Right lobe of liver (tissue), 6 donors: ENCODE measurements around the gene SH2D1B. TPM values are rescaled to one million over a fixed set of nuclear protein-coding genes. Genes with fewer than 3 reads are reported as not detected.

Experiments
- ATAC-seq, 4 donors: fragments of 200-7000 bp; cut with Tn5 transposase; one replicate each; pipeline ENCODE4 v1.9.1; 2020; ENCODE audit warnings: mild to moderate bottlenecking in 4 of 4, moderate library complexity in 4 of 4
- DNase-seq, 3 donors: peaks; one replicate each; pipeline ENCODE4 v3.0.0-alpha.2; 2020
- H3K27ac ChIP-seq, 3 donors: fragments of 200-600 bp; one replicate each; pipeline ENCODE4 v1.8.0; 2022
- H3K27me3 ChIP-seq, 2 donors: fragments of 200-600 bp; one replicate each; pipeline ENCODE4 v1.8.0; 2022
- H3K36me3 ChIP-seq, 4 donors: fragments of 200-600 bp; sonication (generic) in 1 of 4; one replicate each; pipeline versions ENCODE4 v1.5.1 to v1.8.0; 2017 to 2022; ENCODE audit warnings: control low read depth in 1 of 4
- H3K4me1 ChIP-seq, 4 donors: fragments of 200-600 bp; sonication (generic) in 1 of 4; one replicate each; pipeline versions ENCODE4 v1.5.1 to v1.8.0; 2017 to 2022; ENCODE audit warnings: control low read depth in 1 of 4
- H3K4me3 ChIP-seq, 3 donors: fragments of 200-600 bp; one replicate each; pipeline ENCODE4 v1.8.0; 2022
- H3K9me3 ChIP-seq, 4 donors: fragments of 200-600 bp; sonication (generic) in 1 of 4; one replicate each; pipeline versions ENCODE4 v1.5.1 to v1.8.0; 2017 to 2022; ENCODE audit warnings: control low read depth in 1 of 4
- POLR2A ChIP-seq: fragments of 450-650 bp; IDR thresholded peaks from one replicate; pipeline ENCODE4 v1.6.1; 2017; ENCODE audit warnings: antibody characterized with exemption, mild to moderate bottlenecking
- WGBS: methylation state at CpG from one replicate; pipeline ENCODE4 v1.1.6; 2018; ENCODE audit warnings: low coverage, low lambda C conversion rate; ENCODE audit not compliant: insufficient coverage; ENCODE audit errors: missing lambda C conversion rate; 5-methylcytosine and 5-hydroxymethylcytosine counted together
- intact Hi-C, 2 donors: fragments of 100-400 bp; cut with DNase I; formaldehyde crosslinking; loops; one replicate each; pipeline versions ENCODE4 v1.11.2 to v1.14.1; 2022
- total RNA-seq, 6 experiments: library from RNA; depleted of rRNA in 2 of 6; stranded (reverse); fragments of >200 nt in 2 of 6; fragmentation: NEBNext Ultra II Directional in 3 of 6; extraction: Animal tissue kit (Norgen Biotek cat#: 25700) in 3 of 6; gene quantifications; one replicate each; pipeline versions ENCODE4 v1.1.0 to v1.2.4, GENCODE V29; 2016 to 2023
- TF ChIP-seq, protein P1 (sequence below), 4 donors: fragments of 200-600 bp in 3 of 4; fragments of 450-650 bp in 1 of 4; IDR thresholded peaks; one replicate each; pipeline versions ENCODE4 v1.5.1 to v1.8.0; 2016 to 2022; ENCODE audit warnings: antibody characterized with exemption in 4 of 4, mild to moderate bottlenecking in 2 of 4
- donor health status: DM: no; HTN: yes; CAD: no.
- donor health status: DM: no; HTN: no; CAD: no.
- donor health status: DM: no; HTN: no; CAD: no.
- donor health status: DM: no; HTN: yes; CAD: no.
- donor health status: DM: no; HTN: yes; CAD: no.

SH2D1B gene
- total RNA-seq, 6 experiments from 2014 or later: 0.17 to 0.60 (median 0.31) TPM; not detected in 3

DNA sequence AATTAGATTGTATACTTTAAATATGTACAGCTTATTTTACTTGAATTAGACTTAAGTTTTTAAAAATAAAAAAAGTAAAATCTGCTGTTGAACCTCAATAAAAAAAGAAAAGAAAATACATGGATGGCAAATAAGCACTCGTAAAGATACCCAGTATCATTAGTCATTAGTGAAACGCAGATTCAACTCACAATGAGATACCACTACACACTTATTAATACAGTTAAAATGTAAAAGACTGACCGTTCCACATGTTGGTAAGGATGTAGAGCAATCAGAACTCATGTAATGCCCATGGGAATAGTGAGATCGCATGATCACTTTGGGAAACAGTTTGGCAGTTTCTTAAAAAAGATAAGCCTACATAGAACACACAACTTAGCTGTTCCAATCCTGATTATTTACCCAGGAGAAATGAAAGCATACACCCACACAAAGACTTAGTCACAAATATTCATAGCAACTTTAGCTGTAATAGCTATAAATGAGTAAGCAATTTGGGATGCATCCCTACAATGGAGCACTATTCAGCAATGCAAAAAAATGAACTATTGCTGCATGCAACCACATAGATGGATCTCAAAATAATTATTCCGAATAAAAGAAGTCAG is 7.3 kb downstream of the SH2D1B start:
- no peak for TF ChIP-seq POLR2A
- TF ChIP-seq, protein P1, sequence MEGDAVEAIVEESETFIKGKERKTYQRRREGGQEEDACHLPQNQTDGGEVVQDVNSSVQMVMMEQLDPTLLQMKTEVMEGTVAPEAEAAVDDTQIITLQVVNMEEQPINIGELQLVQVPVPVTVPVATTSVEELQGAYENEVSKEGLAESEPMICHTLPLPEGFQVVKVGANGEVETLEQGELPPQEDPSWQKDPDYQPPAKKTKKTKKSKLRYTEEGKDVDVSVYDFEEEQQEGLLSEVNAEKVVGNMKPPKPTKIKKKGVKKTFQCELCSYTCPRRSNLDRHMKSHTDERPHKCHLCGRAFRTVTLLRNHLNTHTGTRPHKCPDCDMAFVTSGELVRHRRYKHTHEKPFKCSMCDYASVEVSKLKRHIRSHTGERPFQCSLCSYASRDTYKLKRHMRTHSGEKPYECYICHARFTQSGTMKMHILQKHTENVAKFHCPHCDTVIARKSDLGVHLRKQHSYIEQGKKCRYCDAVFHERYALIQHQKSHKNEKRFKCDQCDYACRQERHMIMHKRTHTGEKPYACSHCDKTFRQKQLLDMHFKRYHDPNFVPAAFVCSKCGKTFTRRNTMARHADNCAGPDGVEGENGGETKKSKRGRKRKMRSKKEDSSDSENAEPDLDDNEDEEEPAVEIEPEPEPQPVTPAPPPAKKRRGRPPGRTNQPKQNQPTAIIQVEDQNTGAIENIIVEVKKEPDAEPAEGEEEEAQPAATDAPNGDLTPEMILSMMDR (IDR thresholded peaks at IDR 0.05): no peak
- H3K27ac ChIP-seq: no peak overlapping the region
- H3K4me3 ChIP-seq: no peak overlapping the region
- no peak for ATAC-seq
- 68% methylated on average over 5 of the region's 5 CpGs for WGBS
- DNase-seq: no peak
- no peaks in the 10 kb centered on the region for H3K4me1 ChIP-seq
- intact Hi-C loops: no loop called here
- no peaks in the 10 kb centered on the region for H3K9me3 ChIP-seq
- no peaks in the 10 kb centered on the region for H3K27me3 ChIP-seq
- H3K36me3 ChIP-seq: no peaks in the 10 kb centered on the region

DNA sequence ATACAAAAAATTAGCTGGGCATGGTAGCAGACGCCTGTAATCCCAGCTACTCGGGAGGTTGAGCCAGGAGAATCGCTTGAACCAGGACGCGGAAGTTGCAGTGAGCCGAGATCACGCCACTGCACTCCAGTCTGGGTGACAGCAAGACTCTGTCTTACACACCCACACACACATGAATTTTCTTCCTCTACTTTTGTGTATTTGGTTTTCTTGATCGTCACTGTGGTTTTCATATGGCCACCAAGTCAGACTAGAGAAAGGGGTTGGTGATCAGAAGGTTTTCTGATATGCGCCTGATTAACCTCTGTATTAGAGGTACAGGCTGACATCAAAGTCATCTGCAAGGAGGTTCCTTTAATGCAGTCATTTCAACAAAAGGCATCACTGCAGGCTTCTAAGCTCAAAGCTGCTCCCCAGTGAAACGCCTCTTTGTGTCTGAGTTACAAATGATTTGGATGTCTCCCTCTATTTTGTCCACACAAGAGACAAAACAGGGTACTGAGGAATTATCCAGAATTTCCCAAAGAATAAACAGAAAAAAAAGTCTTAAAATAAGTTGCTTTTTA is 11.1 kb downstream of the SH2D1B start:
- no peaks in the 10 kb centered on the region for H3K4me1 ChIP-seq
- TF ChIP-seq, protein P1 (IDR thresholded peaks at IDR 0.05): no peak
- no peak for TF ChIP-seq POLR2A
- H3K4me3 ChIP-seq: no peak overlapping the region
- intact Hi-C loops: no loop called here
- no peaks in the 10 kb centered on the region for H3K9me3 ChIP-seq
- no peaks in the 10 kb centered on the region for H3K36me3 ChIP-seq
- whole genome bisulfite sequencing: 82% methylated on average over 10 of the region's 10 CpGs
- DNase-seq (no peak), ATAC-seq (no peak)
- H3K27me3 ChIP-seq: no peaks in the 10 kb centered on the region
- H3K27ac ChIP-seq: no peak overlapping the region

DNA sequence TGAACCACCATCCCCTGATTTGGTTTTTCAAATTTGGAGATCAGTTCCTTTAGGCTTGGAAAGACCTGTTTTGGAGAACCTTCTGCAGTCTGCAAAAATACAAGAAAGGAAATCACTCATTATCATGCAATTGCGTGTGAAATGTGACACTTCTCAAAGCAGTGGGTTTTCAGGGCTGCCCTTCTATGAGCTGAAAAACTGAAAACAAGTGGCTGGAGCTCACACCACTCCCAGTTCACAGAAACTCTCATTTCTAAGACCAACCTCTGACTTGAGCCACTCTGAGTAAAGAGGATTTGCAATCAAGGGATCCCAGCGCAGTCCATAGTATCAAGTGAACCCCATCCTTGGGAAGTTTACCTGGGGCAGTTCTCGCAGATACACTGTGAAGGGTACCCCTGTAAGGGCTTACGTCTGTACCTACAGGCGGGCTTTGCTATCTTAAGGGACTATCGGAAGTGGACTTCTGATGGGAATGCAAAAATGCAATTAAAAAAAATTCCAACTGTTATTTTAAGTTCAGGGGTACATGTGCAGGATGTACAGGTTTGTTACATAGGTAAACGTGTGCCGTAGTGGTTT is 12.8 kb downstream of the SH2D1B start:
- intact Hi-C loops: no loop called here
- no peaks in the 10 kb centered on the region for H3K36me3 ChIP-seq
- H3K27ac ChIP-seq: no peak overlapping the region
- no peaks in the 10 kb centered on the region for H3K9me3 ChIP-seq
- no peaks in the 10 kb centered on the region for H3K27me3 ChIP-seq
- no peak for TF ChIP-seq POLR2A
- TF ChIP-seq, protein P1 (IDR thresholded peaks at IDR 0.05): no peak
- no peaks in the 10 kb centered on the region for H3K4me1 ChIP-seq
- H3K4me3 ChIP-seq: no peak overlapping the region
- 68% methylated on average over 8 of the region's 8 CpGs for WGBS
- DNase-seq (no peak), ATAC-seq (no peak)

DNA sequence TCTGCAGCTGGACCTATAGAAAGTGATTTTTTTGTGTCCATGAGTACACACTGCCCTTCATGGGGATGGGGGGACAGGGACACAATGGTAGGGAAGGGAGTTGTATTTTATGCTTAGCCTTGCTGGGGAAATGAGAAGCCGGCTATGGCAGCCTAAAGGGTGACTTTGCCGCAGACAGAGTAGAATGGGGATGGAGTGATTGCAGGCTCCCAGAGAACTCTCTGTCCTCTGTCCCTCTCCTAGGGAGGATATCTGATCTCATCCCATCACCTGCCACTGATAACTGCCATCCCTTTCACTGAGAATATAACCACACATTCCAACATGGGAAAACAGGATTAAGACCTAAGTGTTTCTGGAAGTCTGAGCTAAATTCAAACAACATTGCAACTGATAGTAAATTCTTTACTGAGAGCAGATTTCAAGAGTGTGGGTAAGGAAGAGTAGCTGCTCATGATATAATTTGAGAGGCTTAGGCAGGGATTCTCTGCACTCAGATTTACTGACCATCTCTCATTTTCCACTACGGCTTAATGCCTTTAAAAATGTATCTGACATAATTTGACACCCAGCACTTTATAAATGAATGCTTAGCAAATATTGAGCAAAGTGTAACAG is 13.9 kb downstream of the SH2D1B start:
- Histone ChIP-seq H3K27ac (no peak overlapping the region), H3K4me1 (no peaks in the 10 kb centered on the region), H3K27me3 (no peaks in the 10 kb centered on the region), H3K36me3 (no peaks in the 10 kb centered on the region), H3K9me3 (no peaks in the 10 kb centered on the region), H3K4me3 (no peak overlapping the region)
- ATAC-seq (no peak), DNase-seq (no peak)
- TF ChIP-seq POLR2A: no peak
- TF ChIP-seq, protein P1 (IDR thresholded peaks at IDR 0.05): no peak
- intact Hi-C loops: no loop called here
- WGBS: 43% methylated on average over 1 of the region's 3 CpGs
